A673 (cell line): Measurements from ENCODE around the gene TBX1. TPM values are rescaled to one million over a fixed set of nuclear protein-coding genes. Genes with fewer than 3 reads are reported as not detected.

Experiments
- BruUV-seq: library from RNA; stranded (reverse); fragments of 400-500 nt; replicated peaks from 2 replicates; lab custom pipeline; 2021; lab: Mats Ljungman, UMichigan
- CTCF ChIA-PET: fragments of 300-600 bp; sonication (Branson Sonifier 250); formaldehyde crosslinking; loops from one replicate; lab custom pipeline; 2022; ENCODE audit warnings: antibody characterized with exemption; lab: Charles Lee
- POLR2A ChIA-PET: fragments of 300-600 bp; sonication (Branson Sonifier 250); formaldehyde crosslinking; loops from one replicate; lab custom pipeline; 2022; ENCODE audit warnings: antibody characterized with exemption; ENCODE audit not compliant: low non-redundant PET; lab: Charles Lee
- DNase-seq: peaks from one replicate; pipeline ENCODE4 v3.0.0-alpha.2; 2015; ENCODE audit warnings: low spot score
- H3K27ac ChIP-seq: fragments of 200-600 bp; sonication (generic); 2 replicates; pipeline ENCODE4 v1.5.1; 2016; ENCODE audit warnings: mixed run types, low read depth, mild to moderate bottlenecking, mixed read lengths, antibody characterized with exemption, low read length; ENCODE audit not compliant: poor library complexity, severe bottlenecking
- H3K27me3 ChIP-seq: fragments of 200-600 bp; sonication (generic); replicated peaks from 2 replicates; pipeline ENCODE4 v1.6.1; 2017; ENCODE audit warnings: mixed run types, low read depth, mild to moderate bottlenecking, mixed read lengths, antibody characterized with exemption, low read length; ENCODE audit not compliant: insufficient read depth, poor library complexity
- H3K36me3 ChIP-seq: fragments of 200-600 bp; sonication (generic); 2 replicates; pipeline ENCODE4 v1.6.1; 2016; ENCODE audit warnings: mixed run types, mild to moderate bottlenecking, mixed read lengths, antibody characterized with exemption, low read length; ENCODE audit not compliant: insufficient read depth, poor library complexity, severe bottlenecking
- H3K4me1 ChIP-seq: fragments of 200-600 bp; sonication (generic); 2 replicates; pipeline ENCODE4 v1.6.1; 2017; ENCODE audit warnings: mixed run types, mild to moderate bottlenecking, mixed read lengths, antibody characterized with exemption, low read length; ENCODE audit not compliant: insufficient read depth, poor library complexity, severe bottlenecking
- H3K4me3 ChIP-seq: fragments of 200-600 bp; sonication (generic); 2 replicates; pipeline ENCODE4 v1.5.1; 2016; ENCODE audit warnings: low read depth, mixed run types, mild to moderate bottlenecking, mixed read lengths, low read length; ENCODE audit not compliant: poor library complexity, severe bottlenecking
- H3K9me3 ChIP-seq: fragments of 200-600 bp; sonication (generic); 2 replicates; pipeline ENCODE4 v1.6.1; 2016; ENCODE audit warnings: mixed run types, low read depth, mild to moderate bottlenecking, mixed read lengths, antibody characterized with exemption, low read length; ENCODE audit not compliant: poor library complexity, severe bottlenecking
- CTCF ChIP-seq: fragments of 300-800, 200-600 bp; sonication (generic); conservative IDR thresholded peaks from 2 replicates; pipeline ENCODE4 v1.5.1; 2017; ENCODE audit warnings: low read depth, mild to moderate bottlenecking, antibody characterized with exemption, low read length, moderate library complexity, mixed read lengths
- EZH2 ChIP-seq: fragments of 200-600 bp; sonication (generic); IDR thresholded peaks from 2 replicates; pipeline ENCODE4 v1.6.1; 2017; ENCODE audit warnings: borderline replicate concordance, low read depth, mild to moderate bottlenecking, mixed read lengths, antibody characterized with exemption, low read length; ENCODE audit not compliant: poor library complexity, severe bottlenecking
- intact Hi-C: fragments of 100-400 bp; cut with micrococcal nuclease; formaldehyde crosslinking; loops from one replicate; pipeline ENCODE4 v1.10.0; 2022; ENCODE audit not compliant: unreplicated experiment
- total RNA-seq: library from RNA; stranded (reverse); gene quantifications from 2 replicates; pipeline ENCODE4 v1.2.3, GENCODE V29; 2021

TBX1 gene
- total RNA-seq, 1 experiment from 2014 or later: 3.6 TPM

GRCh38 chr22:19755722-19756287 is 4.8 kb upstream of the TBX1 start:
- Histone ChIP-seq H3K27me3 (peaks cover 54% of the 10 kb centered on the region), H3K36me3 (no peaks in the 10 kb centered on the region), H3K4me1 (peaks cover 15% of the 10 kb centered on the region), H3K27ac (no peak overlapping the region), H3K9me3 (no peaks in the 10 kb centered on the region), H3K4me3 (no peak overlapping the region)
- CTCF ChIA-PET: interaction anchor here (1.2 kb wide), 1 partner anchor 154 kb away, joined by 10 read pairs; no protein-coding TSS in a partner anchor
- intact Hi-C loops: no loop called here
- BruUV-seq: no TSS peak
- POLR2A ChIA-PET: no interaction called here
- TF ChIP-seq EZH2: no peak
- TF ChIP-seq CTCF: no peak
- no peak for DNase-seq

- Histone ChIP-seq H3K27ac (no peak overlapping the region), H3K4me3 (no peak overlapping the region), H3K4me1 (peaks cover 15% of the 10 kb centered on the region), H3K9me3 (no peaks in the 10 kb centered on the region), H3K36me3 (no peaks in the 10 kb centered on the region), H3K27me3 (peaks cover 54% of the 10 kb centered on the region)
- intact Hi-C loops: no loop called here
- POLR2A ChIA-PET: no interaction called here
- peak; percentile 40 for DNase-seq
- peak; percentile 52 for TF ChIP-seq CTCF
- TF ChIP-seq EZH2: peak; percentile 58
- BruUV-seq: no TSS peak
- CTCF ChIA-PET: interaction anchor here (0.6 to 1.2 kb wide), 2 partner anchors 153 to 574 kb away, joined by 6 to 10 read pairs; no protein-coding TSS in a partner anchor
These were observed 4.1 kb upstream of the TBX1 start for GRCh38 chr22:19756288-19757128.

DNA sequence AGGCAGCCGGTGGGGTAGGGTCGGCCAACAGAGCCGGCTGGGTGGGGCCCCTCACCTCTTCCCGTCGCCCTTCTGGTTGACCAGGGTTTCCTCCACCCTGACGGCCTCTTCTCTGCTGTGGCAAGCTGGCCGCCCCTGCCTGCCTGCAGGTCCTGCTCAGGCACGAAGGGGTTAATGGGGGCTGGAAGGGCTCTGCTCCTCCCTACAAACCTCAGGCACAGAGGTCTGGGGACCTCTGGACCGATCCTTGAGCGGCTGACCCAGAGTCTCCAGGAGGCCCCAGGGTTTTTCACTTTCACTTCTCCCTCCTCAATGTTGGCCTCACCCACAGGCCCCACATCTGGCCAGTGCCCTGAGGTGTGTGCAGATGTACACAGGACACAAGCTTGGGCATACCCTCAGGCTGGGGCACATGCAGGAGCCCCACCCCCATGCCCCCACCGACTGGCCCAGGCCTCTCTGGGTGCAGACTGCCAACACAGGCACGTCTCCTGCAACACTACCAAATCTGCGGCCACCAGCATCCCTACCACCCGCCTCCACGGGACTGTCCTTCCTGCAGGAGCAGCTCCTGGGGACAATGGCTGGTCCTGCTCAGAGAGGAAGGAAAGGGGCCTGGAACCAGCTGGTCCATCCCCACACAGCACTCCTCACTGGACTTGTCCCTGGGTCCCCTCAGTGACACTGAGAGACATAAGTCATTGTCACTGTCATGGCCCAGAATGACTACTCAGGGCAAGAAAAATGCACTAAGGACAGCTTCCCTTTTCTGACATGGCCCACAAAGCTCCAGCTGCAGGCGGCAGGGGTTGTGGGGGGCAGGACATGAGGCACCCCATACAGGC is 3.2 kb upstream of the TBX1 start:
- Histone ChIP-seq H3K9me3 (no peaks in the 10 kb centered on the region), H3K27me3 (peaks cover 54% of the 10 kb centered on the region), H3K4me1 (peaks cover 15% of the 10 kb centered on the region), H3K36me3 (no peaks in the 10 kb centered on the region), H3K4me3 (no peak overlapping the region), H3K27ac (no peak overlapping the region)
- DNase-seq: no peak
- ChIA-PET CTCF (interaction anchor here (1.0 to 1.2 kb wide), 2 partner anchors 153 kb away, joined by 3 to 10 read pairs; no protein-coding TSS in a partner anchor), POLR2A (no interaction called here)
- TF ChIP-seq CTCF: no peak
- TF ChIP-seq EZH2: no peak
- intact Hi-C loops: no loop called here
- BruUV-seq: no TSS peak
